Trophoblast cell (in vitro differentiated cells and primary cell): Measurements from ENCODE around the gene ST8SIA5.

Experiments
- DNase-seq, 2 donors: peaks; one replicate each; pipeline ENCODE4 v3.0.0-alpha.2; 2016
- H2AFZ ChIP-seq: 2 replicates; pipeline ENCODE4 v1.6.1; 2013; ENCODE audit warnings: low read length, moderate library complexity, mild to moderate bottlenecking; ENCODE audit not compliant: insufficient read depth, poor library complexity
- H2AK5ac ChIP-seq: 2 replicates; pipeline ENCODE4 v1.6.1; 2013; ENCODE audit warnings: mild to moderate bottlenecking, low read length
- H2BK120ac ChIP-seq: 2 replicates; pipeline ENCODE4 v1.6.1; 2013; ENCODE audit warnings: low read length, mild to moderate bottlenecking, moderate library complexity; ENCODE audit not compliant: insufficient read depth, poor library complexity
- H2BK12ac ChIP-seq: 2 replicates; pipeline ENCODE4 v1.6.1; 2013; ENCODE audit warnings: mild to moderate bottlenecking, low read length, moderate library complexity
- H2BK5ac ChIP-seq: 2 replicates; pipeline ENCODE4 v1.6.1; 2013; ENCODE audit warnings: low read length, low read depth, moderate library complexity, mild to moderate bottlenecking; ENCODE audit not compliant: poor library complexity
- H3K14ac ChIP-seq: 2 replicates; pipeline ENCODE4 v1.6.1; 2013; ENCODE audit warnings: mild to moderate bottlenecking, low read length
- H3K18ac ChIP-seq: 2 replicates; pipeline ENCODE4 v1.6.1; 2013; ENCODE audit warnings: mild to moderate bottlenecking, low read length
- H3K23ac ChIP-seq: 2 replicates; pipeline ENCODE4 v1.6.1; 2013; ENCODE audit warnings: low read length
- H3K27ac ChIP-seq: 2 replicates; pipeline ENCODE4 v1.5.1; 2013; ENCODE audit warnings: low read depth, mild to moderate bottlenecking, inconsistent platforms, low read length, moderate library complexity
- H3K27me3 ChIP-seq: 2 replicates; pipeline ENCODE4 v1.6.1; 2013; ENCODE audit warnings: inconsistent platforms, mild to moderate bottlenecking, low read length, moderate library complexity; ENCODE audit not compliant: insufficient read depth
- H3K36me3 ChIP-seq, 2 experiments: 1 replicate in 1 of 2; 2 replicates in 1 of 2; pipeline ENCODE4 v1.6.1; 2013; ENCODE audit warnings: low read length in 2 of 2, mild to moderate bottlenecking in 2 of 2, moderate library complexity in 1 of 2; ENCODE audit not compliant: insufficient read depth in 2 of 2, control insufficient read depth in 1 of 2
- H3K4ac ChIP-seq: 2 replicates; pipeline ENCODE4 v1.6.1; 2013; ENCODE audit warnings: low read depth, mild to moderate bottlenecking, low read length, moderate library complexity
- H3K4me1 ChIP-seq, 2 experiments: 1 replicate in 1 of 2; 2 replicates in 1 of 2; pipeline ENCODE4 v1.6.1; 2013; ENCODE audit warnings: low read length in 2 of 2, mild to moderate bottlenecking in 2 of 2, moderate library complexity in 1 of 2; ENCODE audit not compliant: insufficient read depth in 2 of 2, control insufficient read depth in 1 of 2
- H3K4me2 ChIP-seq: 2 replicates; pipeline ENCODE4 v1.6.1; 2013; ENCODE audit warnings: inconsistent platforms, mild to moderate bottlenecking, low read length, moderate library complexity
- H3K4me3 ChIP-seq: 2 replicates; pipeline ENCODE4 v1.5.1; 2013; ENCODE audit warnings: mild to moderate bottlenecking, low read depth, low read length, inconsistent platforms
- H3K79me1 ChIP-seq: one replicate; pipeline ENCODE4 v1.6.1; 2013; ENCODE audit warnings: low read length
- H3K79me2 ChIP-seq: 2 replicates; pipeline ENCODE4 v1.6.1; 2013; ENCODE audit warnings: low read length, mild to moderate bottlenecking; ENCODE audit not compliant: control insufficient read depth, insufficient read depth, poor library complexity
- H3K9ac ChIP-seq: 2 replicates; pipeline ENCODE4 v1.6.1; 2013; ENCODE audit warnings: mild to moderate bottlenecking, low read length
- H3K9me3 ChIP-seq: 2 replicates; pipeline ENCODE4 v1.6.1; 2013; ENCODE audit warnings: low read depth, mild to moderate bottlenecking, control low read depth, inconsistent platforms, low read length; ENCODE audit not compliant: insufficient read depth
- H4K12ac ChIP-seq: 2 replicates; pipeline ENCODE4 v1.6.1; 2013; ENCODE audit warnings: low read depth, mild to moderate bottlenecking, low read length, moderate library complexity
- H4K8ac ChIP-seq: 2 replicates; pipeline ENCODE4 v1.6.1; 2013; ENCODE audit warnings: low read depth, mild to moderate bottlenecking, low read length, moderate library complexity
- H4K91ac ChIP-seq: one replicate; pipeline ENCODE4 v1.6.1; 2013; ENCODE audit warnings: low read depth, mild to moderate bottlenecking, low read length, moderate library complexity
- WGBS: extraction: QIAGEN DNeasy Blood & Tissue Kit; methylation state at CpG from one replicate; pipeline ENCODE4 v1.1.7; 2013; ENCODE audit warnings: missing lambda C conversion rate; ENCODE audit not compliant: insufficient read length, insufficient coverage; ENCODE audit errors: extremely low coverage; 5-methylcytosine and 5-hydroxymethylcytosine counted together

The ST8SIA5 gene

DNA sequence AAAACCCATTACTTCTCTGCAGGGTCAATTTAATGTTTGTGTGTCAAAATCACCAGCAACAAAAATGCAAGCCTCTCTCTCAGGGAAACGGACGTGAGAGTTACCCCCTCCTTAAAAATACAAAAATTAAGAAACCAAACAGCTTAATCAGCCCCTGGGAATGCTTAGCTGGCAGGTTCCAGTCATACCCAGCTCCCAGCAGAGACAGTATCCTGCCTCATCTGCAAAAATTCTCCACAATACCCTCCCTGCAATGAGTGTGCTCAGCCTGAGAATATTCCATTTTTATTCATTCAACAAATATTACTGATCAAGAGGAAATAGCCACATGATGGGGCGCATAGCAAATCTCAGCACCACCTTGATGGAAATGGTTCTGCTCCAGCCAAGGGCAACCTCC lies 36.3 kb downstream of the ST8SIA5 start:
- no peaks in the 10 kb centered on the region for H3K27me3 ChIP-seq
- H3K4me3 ChIP-seq: no peak overlapping the region
- H2BK5ac ChIP-seq: no peak overlapping the region
- no peak for DNase-seq
- no peak overlapping the region for H4K91ac ChIP-seq
- H2BK12ac ChIP-seq: no peak overlapping the region
- no peak overlapping the region for H3K18ac ChIP-seq
- H2BK120ac ChIP-seq: no peak overlapping the region
- H3K79me1 ChIP-seq: no peaks in the 10 kb centered on the region
- no peak overlapping the region for H3K14ac ChIP-seq
- H3K23ac ChIP-seq: no peak overlapping the region
- H3K9me3 ChIP-seq: peaks cover 1% of the 10 kb centered on the region
- no peak overlapping the region for H2AFZ ChIP-seq
- H2AK5ac ChIP-seq: no peak overlapping the region
- H3K36me3 ChIP-seq: no peaks in the 10 kb centered on the region
- H3K4me2 ChIP-seq: no peak overlapping the region
- no peak overlapping the region for H4K12ac ChIP-seq
- no peak overlapping the region for H4K8ac ChIP-seq
- peaks cover 0 to 3% of the 10 kb centered on the region in 2 experiments for H3K4me1 ChIP-seq
- H3K9ac ChIP-seq: no peak overlapping the region
- no peak overlapping the region for H3K4ac ChIP-seq
- H3K27ac ChIP-seq: no peak overlapping the region
- H3K79me2 ChIP-seq: no peaks in the 10 kb centered on the region
- no CpG with 5 or more reads among the region's 3 CpGs for WGBS

DNA sequence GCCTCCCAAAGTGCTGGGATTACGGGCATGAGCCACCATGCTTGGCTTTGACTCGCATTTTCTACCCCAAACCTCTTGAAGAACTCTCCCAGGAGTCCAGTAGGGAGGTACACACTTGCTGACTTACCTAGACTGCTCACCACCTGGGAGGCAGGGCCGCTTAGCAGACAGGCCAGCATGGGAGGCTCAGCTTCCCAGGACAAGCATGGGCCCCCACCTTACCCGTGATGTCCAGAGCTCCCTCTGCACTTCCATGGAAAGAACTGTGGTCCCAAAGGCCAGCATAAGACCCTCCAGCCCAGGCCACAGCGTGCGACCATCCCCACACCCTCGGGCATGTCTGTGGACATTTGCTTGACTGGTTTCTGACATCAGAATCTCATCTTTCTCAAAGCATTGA lies 36.8 kb downstream of the ST8SIA5 start:
- H3K27ac ChIP-seq: no peak overlapping the region
- no peaks in the 10 kb centered on the region for H3K27me3 ChIP-seq
- H3K79me1 ChIP-seq: no peaks in the 10 kb centered on the region
- H2AFZ ChIP-seq: no peak overlapping the region
- H3K4me3 ChIP-seq: no peak overlapping the region
- H3K4me1 ChIP-seq: peaks cover 0 to 3% of the 10 kb centered on the region in 2 experiments
- H3K23ac ChIP-seq: no peak overlapping the region
- H4K91ac ChIP-seq: no peak overlapping the region
- no peak overlapping the region for H4K12ac ChIP-seq
- no peak overlapping the region for H4K8ac ChIP-seq
- H3K9ac ChIP-seq: no peak overlapping the region
- no peak overlapping the region for H2BK12ac ChIP-seq
- H3K9me3 ChIP-seq: peaks cover 1% of the 10 kb centered on the region
- H3K36me3 ChIP-seq: no peaks in the 10 kb centered on the region
- WGBS: no CpG with 5 or more reads among the region's 7 CpGs
- no peak overlapping the region for H2AK5ac ChIP-seq
- no peak for DNase-seq
- H2BK5ac ChIP-seq: no peak overlapping the region
- no peak overlapping the region for H3K14ac ChIP-seq
- no peak overlapping the region for H3K4me2 ChIP-seq
- H3K18ac ChIP-seq: no peak overlapping the region
- no peaks in the 10 kb centered on the region for H3K79me2 ChIP-seq
- H3K4ac ChIP-seq: no peak overlapping the region
- no peak overlapping the region for H2BK120ac ChIP-seq

DNA sequence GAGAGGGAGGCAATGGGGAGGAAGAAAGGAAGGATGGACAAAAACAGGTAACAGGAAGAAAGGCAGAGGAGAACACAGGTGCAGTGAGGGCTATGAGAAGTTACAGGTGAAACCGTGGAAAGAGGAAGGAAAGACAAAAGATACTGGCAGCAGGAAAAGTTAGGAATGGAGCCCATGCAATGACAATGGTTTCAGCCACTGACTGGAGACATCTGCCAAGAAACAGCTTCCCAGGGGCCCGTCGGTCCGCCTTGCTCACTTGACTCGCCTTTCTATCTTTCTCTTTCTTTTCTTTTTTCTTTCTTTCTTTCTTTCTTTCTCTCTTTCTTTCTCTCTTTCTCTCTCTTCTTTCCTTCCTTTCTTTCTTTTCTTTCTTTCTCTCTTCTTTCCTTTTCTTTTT lies 37.5 kb downstream of the ST8SIA5 start:
- Histone ChIP-seq H3K4me1 (peaks cover 0 to 3% of the 10 kb centered on the region in 2 experiments), H3K9ac (no peak overlapping the region), H2BK5ac (no peak overlapping the region), H3K27ac (no peak overlapping the region), H2BK12ac (no peak overlapping the region), H3K27me3 (no peaks in the 10 kb centered on the region), H4K12ac (no peak overlapping the region), H2AFZ (no peak overlapping the region), H2AK5ac (no peak overlapping the region), H3K14ac (no peak overlapping the region), H4K8ac (no peak overlapping the region), H3K4me2 (no peak overlapping the region), H4K91ac (no peak overlapping the region), H3K18ac (no peak overlapping the region), H3K4ac (no peak overlapping the region), H3K23ac (no peak overlapping the region), H3K79me1 (no peaks in the 10 kb centered on the region), H3K4me3 (no peak overlapping the region), H3K79me2 (no peaks in the 10 kb centered on the region), H3K36me3 (no peaks in the 10 kb centered on the region), H2BK120ac (no peak overlapping the region), H3K9me3 (peaks cover 1% of the 10 kb centered on the region)
- DNase-seq: no peak
- no CpG with 5 or more reads among the region's 5 CpGs for WGBS

- Histone ChIP-seq H2BK12ac (no peak overlapping the region), H4K12ac (no peak overlapping the region), H3K79me2 (no peaks in the 10 kb centered on the region), H3K4ac (no peak overlapping the region), H3K36me3 (no peaks in the 10 kb centered on the region), H4K91ac (no peak overlapping the region), H3K4me3 (no peak overlapping the region), H4K8ac (no peak overlapping the region), H3K23ac (no peak overlapping the region), H2AFZ (no peak overlapping the region), H3K79me1 (no peaks in the 10 kb centered on the region), H3K27me3 (no peaks in the 10 kb centered on the region), H3K14ac (no peak overlapping the region), H3K9ac (no peak overlapping the region), H3K4me1 (peaks cover 0 to 3% of the 10 kb centered on the region in 2 experiments), H2BK5ac (no peak overlapping the region), H3K4me2 (no peak overlapping the region), H3K9me3 (peaks cover 1% of the 10 kb centered on the region), H2AK5ac (no peak overlapping the region), H3K18ac (no peak overlapping the region), H3K27ac (no peak overlapping the region), H2BK120ac (no peak overlapping the region)
- WGBS: no CpG with 5 or more reads among the region's 10 CpGs
- DNase-seq: peak; percentile 3 to 41
These were observed 38.1 kb downstream of the ST8SIA5 start for GRCh38 chr18:46718501-46719341.
